D721Med (cell line): ENCODE results near the gene AKAP17A.

Experiments used
- DNase-seq: peaks from one replicate; pipeline ENCODE4 v3.0.0; 2011; ENCODE audit warnings: low spot score; ENCODE audit not compliant: insufficient read length
- FAIRE-seq: peaks from 2 replicates; lab custom pipeline; 2011; peaks lifted over from hg19 to GRCh38; lab: Jason Lieb, UNC
- TF ChIP-seq, protein P1 (sequence below): IDR thresholded peaks from 2 replicates; pipeline ENCODE4 v1.5.1; 2012; ENCODE audit warnings: mild to moderate bottlenecking, control low read depth; ENCODE audit not compliant: insufficient read depth; ENCODE audit errors: missing control alignments

AKAP17A gene

GRCh38 chrX:1597345-1598020, 6.1 kb downstream of the AKAP17A start:
- TF ChIP-seq, protein P1, sequence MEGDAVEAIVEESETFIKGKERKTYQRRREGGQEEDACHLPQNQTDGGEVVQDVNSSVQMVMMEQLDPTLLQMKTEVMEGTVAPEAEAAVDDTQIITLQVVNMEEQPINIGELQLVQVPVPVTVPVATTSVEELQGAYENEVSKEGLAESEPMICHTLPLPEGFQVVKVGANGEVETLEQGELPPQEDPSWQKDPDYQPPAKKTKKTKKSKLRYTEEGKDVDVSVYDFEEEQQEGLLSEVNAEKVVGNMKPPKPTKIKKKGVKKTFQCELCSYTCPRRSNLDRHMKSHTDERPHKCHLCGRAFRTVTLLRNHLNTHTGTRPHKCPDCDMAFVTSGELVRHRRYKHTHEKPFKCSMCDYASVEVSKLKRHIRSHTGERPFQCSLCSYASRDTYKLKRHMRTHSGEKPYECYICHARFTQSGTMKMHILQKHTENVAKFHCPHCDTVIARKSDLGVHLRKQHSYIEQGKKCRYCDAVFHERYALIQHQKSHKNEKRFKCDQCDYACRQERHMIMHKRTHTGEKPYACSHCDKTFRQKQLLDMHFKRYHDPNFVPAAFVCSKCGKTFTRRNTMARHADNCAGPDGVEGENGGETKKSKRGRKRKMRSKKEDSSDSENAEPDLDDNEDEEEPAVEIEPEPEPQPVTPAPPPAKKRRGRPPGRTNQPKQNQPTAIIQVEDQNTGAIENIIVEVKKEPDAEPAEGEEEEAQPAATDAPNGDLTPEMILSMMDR = no peak
- no peak for DNase-seq
- FAIRE-seq = no peak

DNA sequence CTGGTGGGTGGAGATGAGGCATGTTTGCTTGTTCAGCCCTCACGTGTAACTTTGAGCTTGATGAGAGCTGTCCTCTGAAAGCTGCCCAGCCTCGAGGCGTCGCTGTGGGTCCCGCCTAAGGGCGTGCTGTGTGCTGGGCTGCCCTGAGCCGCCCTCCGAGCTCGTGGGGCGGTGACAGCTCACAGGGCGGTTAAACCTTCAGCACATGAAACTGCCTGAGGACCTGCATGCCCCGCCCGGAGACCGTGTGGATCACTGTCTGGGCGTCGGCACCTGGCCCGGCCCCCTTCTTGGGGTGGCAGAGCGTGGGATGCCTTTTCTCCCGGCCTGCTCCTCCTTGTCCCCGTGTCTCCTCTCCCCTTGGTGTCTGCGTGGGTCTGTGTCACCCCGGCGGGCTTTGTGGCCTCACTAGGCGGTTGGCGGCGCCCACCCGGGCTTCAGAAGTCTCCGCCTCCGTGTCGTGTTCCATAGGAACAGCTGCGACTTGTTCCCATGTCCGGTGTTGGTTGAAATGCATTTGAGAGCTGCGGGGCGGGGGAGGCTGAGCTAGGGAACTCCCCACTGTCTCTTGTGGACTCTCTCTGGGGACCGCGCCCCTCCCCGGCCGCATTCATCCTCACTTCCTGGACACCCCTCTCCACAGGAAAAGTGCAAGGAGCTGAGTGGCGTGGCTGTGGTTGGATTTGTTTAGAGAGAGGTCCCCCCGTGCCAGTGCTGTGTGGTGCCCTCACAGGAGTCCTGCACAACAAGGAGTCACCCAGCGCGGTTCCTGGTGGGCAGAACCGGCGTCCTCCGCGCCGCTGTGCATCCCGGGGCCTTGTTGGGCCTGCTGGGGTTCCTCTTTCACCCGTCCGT, 6.8 kb downstream of the AKAP17A start:
- no peak for DNase-seq
- TF ChIP-seq, protein P1 = no peak
- FAIRE-seq = no peak

DNA sequence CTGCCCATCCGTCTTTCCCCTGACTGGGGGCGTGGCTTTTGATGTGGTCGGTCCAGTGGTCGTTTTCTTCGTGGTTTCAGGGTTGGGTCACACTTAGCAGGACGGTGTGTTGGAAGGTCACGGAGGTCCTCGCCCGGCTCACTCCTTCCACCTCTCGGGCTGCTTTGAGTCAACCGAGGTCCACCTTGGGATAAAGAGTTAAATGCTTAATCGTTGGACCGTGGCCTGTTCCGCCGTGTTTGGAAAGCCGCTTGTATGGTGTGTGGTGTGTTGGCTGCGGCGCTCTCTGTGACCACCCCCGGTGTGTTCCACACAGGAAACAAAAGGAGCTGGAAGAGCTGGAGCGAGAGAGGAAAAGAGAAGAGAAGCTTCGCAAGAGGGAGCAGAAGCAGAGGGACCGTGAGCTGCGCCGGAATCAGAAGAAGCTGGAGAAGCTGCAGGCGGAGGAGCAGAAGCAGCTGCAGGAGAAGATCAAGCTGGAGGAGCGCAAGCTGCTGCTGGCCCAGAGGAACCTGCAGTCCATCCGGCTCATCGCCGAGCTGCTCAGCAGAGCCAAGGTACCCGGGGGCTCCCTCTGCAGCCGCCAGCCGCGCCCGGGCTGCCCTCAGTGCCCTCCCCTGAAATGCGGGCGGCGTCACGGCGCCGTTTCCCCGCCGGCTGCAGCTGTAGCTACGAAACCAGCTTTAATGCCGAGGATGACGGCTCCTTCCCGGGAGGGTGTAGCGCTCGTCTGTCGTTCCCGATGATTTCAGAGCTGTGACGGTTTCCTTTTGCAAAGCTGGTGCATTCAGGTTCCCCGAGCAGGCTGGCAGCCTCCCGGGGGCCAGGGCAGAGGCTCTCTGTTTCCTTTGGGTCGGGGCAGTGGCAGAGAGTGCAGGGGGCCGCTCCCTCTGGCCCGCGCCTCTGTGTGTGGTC, 7.7 kb downstream of the AKAP17A start:
- no peak for FAIRE-seq
- no peak for DNase-seq
- TF ChIP-seq, protein P1 = no peak

DNA sequence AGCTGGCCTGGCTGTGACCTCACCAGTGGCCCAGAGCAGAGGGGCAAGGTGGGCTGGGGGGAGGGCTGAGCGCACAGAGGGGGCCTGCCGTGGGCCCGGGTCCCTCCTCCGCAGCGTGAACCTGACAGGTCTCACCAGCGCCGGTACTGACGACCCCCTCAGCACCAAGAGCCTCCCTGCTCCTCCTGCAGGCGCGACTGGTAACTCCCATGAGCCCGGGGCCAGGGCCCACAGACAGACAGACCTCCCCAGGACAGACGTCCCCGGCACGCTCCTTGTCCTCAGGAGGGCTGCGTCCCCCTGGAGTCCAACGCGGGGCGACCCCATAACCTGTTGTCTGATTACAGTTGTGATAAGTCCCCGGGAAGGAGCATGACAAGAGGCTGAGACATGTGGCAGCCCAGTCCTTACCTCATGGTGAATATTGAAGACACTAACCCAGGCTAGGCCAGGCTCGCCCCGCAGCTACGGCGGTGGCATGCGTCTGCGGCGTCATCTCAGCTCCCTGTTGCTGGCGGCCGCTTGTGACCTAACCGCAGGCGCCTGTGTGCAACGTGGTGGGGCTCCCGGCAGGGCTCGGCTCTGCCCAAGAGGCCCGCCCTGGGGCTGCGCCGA, 8.5 kb downstream of the AKAP17A start:
- FAIRE-seq = no peak
- DNase-seq = no peak
- TF ChIP-seq, protein P1 = no peak

GRCh38 chrX:1600406-1601050, 9.1 kb downstream of the AKAP17A start:
- TF ChIP-seq, protein P1 = no peak
- FAIRE-seq = no peak

More at GRCh38 chrX:1600406-1601050, 9.1 kb downstream of the AKAP17A start:
- no peak for DNase-seq
